GM12892 (cell line): Measurements from ENCODE around the gene FBLN7.

Source experiments
- POLR2A ChIP-seq: IDR thresholded peaks from 2 replicates; pipeline ENCODE4 v1.6.1; 2011; ENCODE audit warnings: low read depth, low read length, control low read depth
- POLR2AphosphoS5 ChIP-seq: IDR thresholded peaks from 2 replicates; pipeline ENCODE4 v1.6.1; 2011; ENCODE audit warnings: low read depth, low read length, control low read depth
- TAF1 ChIP-seq: IDR thresholded peaks from 2 replicates; pipeline ENCODE4 v1.6.1; 2011; ENCODE audit warnings: low read depth, mild to moderate bottlenecking, control low read depth, low read length, borderline replicate concordance

DNA sequence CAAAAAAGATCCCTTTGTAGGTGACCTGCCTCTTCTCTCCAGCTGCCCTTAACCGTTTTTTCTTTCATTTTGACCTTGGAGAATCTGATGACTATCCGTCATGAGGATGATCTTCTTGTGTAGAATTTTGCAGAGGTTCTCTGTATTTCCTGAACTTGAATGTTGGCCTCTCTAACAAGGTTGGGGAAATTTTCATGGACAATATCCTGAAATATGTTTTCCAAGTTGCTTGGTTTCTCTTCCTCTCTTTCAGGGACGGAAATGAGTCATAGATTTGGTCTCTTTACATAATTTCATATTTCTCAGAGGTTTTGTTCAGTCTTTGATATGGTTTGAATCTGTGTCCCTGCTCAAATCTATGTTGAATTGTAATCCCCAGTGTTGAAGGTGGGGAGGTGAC is 82.6 kb downstream of the FBLN7 start:
- TF ChIP-seq POLR2AphosphoS5 (no peak), POLR2A (no peak), TAF1 (no peak)
